ENCODE measurements around the gene NECAB3. TPM values are rescaled to one million over a fixed set of nuclear protein-coding genes. Genes with fewer than 3 reads are reported as not detected.
"Not testable (repeated sequence)": the region's sequence is repeated elsewhere in the genome, so short reads cannot be mapped to it uniquely, and the experiment has no call there.

Gene NECAB3
- total and polyA plus RNA-seq, 2 donors = 6.5 to 20.3 TPM

DNA sequence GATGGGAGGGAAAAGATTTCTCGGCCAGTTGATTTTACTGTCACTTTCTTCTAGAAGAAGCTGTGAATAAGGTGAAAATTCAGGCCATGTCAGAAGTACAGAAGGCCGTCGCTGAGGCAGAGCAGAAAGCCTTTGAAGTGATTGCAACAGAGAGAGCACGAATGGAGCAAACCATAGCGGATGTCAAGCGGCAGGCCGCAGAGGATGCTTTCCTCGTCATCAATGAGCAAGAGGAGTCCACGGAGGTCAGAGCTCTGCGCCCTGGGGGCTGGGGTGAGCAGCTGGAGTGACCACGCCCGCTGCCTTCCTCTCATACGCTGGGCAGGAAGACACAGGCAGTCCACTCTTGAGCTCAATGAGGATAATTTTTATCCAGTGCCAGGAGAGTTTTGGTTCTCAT is 33.9 kb downstream of the NECAB3 start:
- Histone ChIP-seq H3K4me3 (ENCODE audit: low read length in 2 of 2) (no peak overlapping the region), H3K27ac (ENCODE audit: low read depth in 1 of 2, low read length in 1 of 2) (no peak overlapping the region), H3K9me3 (ENCODE audit: control insufficient read depth in 2 of 2, insufficient read depth in 1 of 2, low read length in 1 of 2) (no peaks in the 10 kb centered on the region), H3K27me3 (ENCODE audit: control insufficient read depth in 2 of 2, insufficient read depth in 1 of 2, low read length in 1 of 2) (no peaks in the 10 kb centered on the region), H3K36me3 (ENCODE audit: control insufficient read depth in 2 of 2, insufficient read depth in 2 of 2, low read length in 1 of 2) (peaks cover 52 to 57% of the 10 kb centered on the region in 2 donors), H3K4me1 (ENCODE audit: control insufficient read depth in 2 of 2, insufficient read depth in 2 of 2, low read length in 2 of 2) (no peaks in the 10 kb centered on the region)
- DNase-seq (ENCODE audit: low read depth in 6 of 9, low spot score in 9 of 9) = no peak
- WGBS = 98% methylated on average over 13 of the region's 13 CpGs

- Histone ChIP-seq H3K27ac (ENCODE audit: low read depth in 1 of 2, low read length in 1 of 2) (no peak overlapping the region), H3K27me3 (ENCODE audit: control insufficient read depth in 2 of 2, insufficient read depth in 1 of 2, low read length in 1 of 2) (no peaks in the 10 kb centered on the region), H3K36me3 (ENCODE audit: control insufficient read depth in 2 of 2, insufficient read depth in 2 of 2, low read length in 1 of 2) (peaks cover 42 to 44% of the 10 kb centered on the region in 2 donors), H3K9me3 (ENCODE audit: control insufficient read depth in 2 of 2, insufficient read depth in 1 of 2, low read length in 1 of 2) (no peaks in the 10 kb centered on the region), H3K4me1 (ENCODE audit: control insufficient read depth in 2 of 2, insufficient read depth in 2 of 2, low read length in 2 of 2) (no peaks in the 10 kb centered on the region), H3K4me3 (ENCODE audit: low read length in 2 of 2) (no peak overlapping the region)
- DNase-seq (ENCODE audit: low read depth in 6 of 9, low spot score in 9 of 9) = no peak
- 93% methylated on average over 1 of the region's 1 CpG for WGBS
Observed at GRCh38 chr20:33636776-33637175, 37.5 kb downstream of the NECAB3 start.

DNA sequence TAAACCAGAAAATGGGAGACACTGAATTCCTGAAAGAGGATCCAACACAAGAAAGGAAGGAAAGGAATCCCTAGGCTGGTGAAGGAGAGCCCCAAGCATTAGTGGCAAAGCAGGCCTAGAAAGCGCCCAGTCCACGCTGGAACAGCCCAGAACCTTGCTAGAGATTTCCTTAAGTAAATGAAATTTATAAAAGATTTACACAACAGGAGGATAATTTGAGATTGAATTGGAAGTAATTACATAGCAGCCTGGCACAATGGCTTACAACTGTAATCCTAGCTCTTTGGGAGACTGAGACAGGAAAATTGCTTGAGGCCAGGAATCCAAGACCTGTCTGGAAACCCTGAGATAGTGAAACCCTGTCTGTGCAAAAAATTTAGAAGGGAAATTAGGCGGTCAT is 38.9 kb downstream of the NECAB3 start:
- Histone ChIP-seq H3K36me3 (ENCODE audit: control insufficient read depth in 2 of 2, insufficient read depth in 2 of 2, low read length in 1 of 2) (peaks cover 39 to 43% of the 10 kb centered on the region in 2 donors), H3K4me1 (ENCODE audit: control insufficient read depth in 2 of 2, insufficient read depth in 2 of 2, low read length in 2 of 2) (no peaks in the 10 kb centered on the region), H3K9me3 (ENCODE audit: control insufficient read depth in 2 of 2, insufficient read depth in 1 of 2, low read length in 1 of 2) (no peaks in the 10 kb centered on the region), H3K27me3 (ENCODE audit: control insufficient read depth in 2 of 2, insufficient read depth in 1 of 2, low read length in 1 of 2) (no peaks in the 10 kb centered on the region), H3K27ac (ENCODE audit: low read depth in 1 of 2, low read length in 1 of 2) (no peak overlapping the region), H3K4me3 (ENCODE audit: low read length in 2 of 2) (no peak overlapping the region)
- DNase-seq (ENCODE audit: low read depth in 6 of 9, low spot score in 9 of 9) = no peak
- 99% methylated on average over 3 of the region's 3 CpGs for WGBS

DNA sequence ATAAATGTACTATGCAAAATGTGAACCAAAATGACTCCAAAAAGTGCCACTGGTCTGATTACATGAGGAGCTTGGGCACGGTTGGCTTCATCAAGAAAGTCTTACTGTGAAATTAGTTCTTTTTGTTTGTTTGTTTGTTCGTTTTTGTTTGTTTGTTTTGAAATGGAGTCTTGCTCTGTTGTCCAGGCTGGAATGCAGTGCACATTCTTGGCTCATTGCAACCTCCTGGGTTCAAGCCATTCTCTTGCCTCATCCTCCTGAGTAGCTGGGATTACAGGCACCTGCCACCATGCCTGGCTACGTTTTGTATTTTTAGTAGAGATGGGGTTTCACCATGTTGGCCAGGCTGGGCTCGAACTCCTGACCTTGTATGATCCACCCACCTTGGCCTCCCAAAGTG is 42.3 kb downstream of the NECAB3 start:
- DNase-seq (ENCODE audit: low read depth in 6 of 9, low spot score in 9 of 9); H3K27me3 ChIP-seq (ENCODE audit: control insufficient read depth in 2 of 2, insufficient read depth in 1 of 2, low read length in 1 of 2); H3K4me1 ChIP-seq (ENCODE audit: control insufficient read depth in 2 of 2, insufficient read depth in 2 of 2, low read length in 2 of 2); H3K4me3 ChIP-seq (ENCODE audit: low read length in 2 of 2); H3K27ac ChIP-seq (ENCODE audit: low read depth in 1 of 2, low read length in 1 of 2); H3K9me3 ChIP-seq (ENCODE audit: control insufficient read depth in 2 of 2, insufficient read depth in 1 of 2, low read length in 1 of 2): not testable (repeated sequence)
- 99% methylated on average over 4 of the region's 4 CpGs for WGBS
- H3K36me3 ChIP-seq (ENCODE audit: control insufficient read depth in 2 of 2, insufficient read depth in 2 of 2, low read length in 1 of 2) = peaks cover 36 to 40% of the 10 kb centered on the region in 2 donors

- Histone ChIP-seq H3K4me1 (ENCODE audit: control insufficient read depth in 2 of 2, insufficient read depth in 2 of 2, low read length in 2 of 2) (no peaks in the 10 kb centered on the region), H3K36me3 (ENCODE audit: control insufficient read depth in 2 of 2, insufficient read depth in 2 of 2, low read length in 1 of 2) (peaks cover 32 to 40% of the 10 kb centered on the region in 2 donors), H3K4me3 (ENCODE audit: low read length in 2 of 2) (no peak overlapping the region), H3K9me3 (ENCODE audit: control insufficient read depth in 2 of 2, insufficient read depth in 1 of 2, low read length in 1 of 2) (no peaks in the 10 kb centered on the region), H3K27me3 (ENCODE audit: control insufficient read depth in 2 of 2, insufficient read depth in 1 of 2, low read length in 1 of 2) (no peaks in the 10 kb centered on the region), H3K27ac (ENCODE audit: low read depth in 1 of 2, low read length in 1 of 2) (no peak overlapping the region)
- no peak for DNase-seq (ENCODE audit: low read depth in 6 of 9, low spot score in 9 of 9)
- 98% methylated on average over 4 of the region's 4 CpGs for WGBS
Observed at GRCh38 chr20:33630507-33630906, 43.7 kb downstream of the NECAB3 start.

DNA sequence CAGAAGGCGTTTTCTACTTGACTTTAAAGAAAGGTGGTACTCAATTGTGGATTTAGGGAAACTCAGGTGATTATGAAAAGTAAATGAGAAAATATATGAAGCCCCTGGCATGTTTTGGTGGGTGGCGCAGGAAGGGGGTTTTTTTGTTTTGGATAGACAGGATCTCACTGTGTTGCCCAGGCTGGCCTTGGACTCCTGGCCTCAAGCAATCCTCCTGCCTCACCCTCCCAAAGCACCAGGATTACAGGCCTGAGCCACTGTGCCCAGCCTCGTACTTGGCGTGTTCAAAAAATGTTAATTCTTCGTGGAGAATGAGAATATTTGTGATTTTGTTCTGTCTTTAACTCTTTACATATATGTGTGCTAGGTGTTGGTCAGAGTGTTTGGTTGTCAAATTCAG is 44.2 kb downstream of the NECAB3 start:
- H3K9me3 ChIP-seq (ENCODE audit: control insufficient read depth in 2 of 2, insufficient read depth in 1 of 2, low read length in 1 of 2) = no peaks in the 10 kb centered on the region
- no peak for DNase-seq (ENCODE audit: low read depth in 6 of 9, low spot score in 9 of 9)
- no peak overlapping the region for H3K27ac ChIP-seq (ENCODE audit: low read depth in 1 of 2, low read length in 1 of 2)
- 98% methylated on average over 5 of the region's 5 CpGs for WGBS
- H3K36me3 ChIP-seq (ENCODE audit: control insufficient read depth in 2 of 2, insufficient read depth in 2 of 2, low read length in 1 of 2) = peaks cover 35 to 41% of the 10 kb centered on the region in 2 donors
- H3K4me3 ChIP-seq (ENCODE audit: low read length in 2 of 2) = no peak overlapping the region
- no peaks in the 10 kb centered on the region for H3K4me1 ChIP-seq (ENCODE audit: control insufficient read depth in 2 of 2, insufficient read depth in 2 of 2, low read length in 2 of 2)
- no peaks in the 10 kb centered on the region for H3K27me3 ChIP-seq (ENCODE audit: control insufficient read depth in 2 of 2, insufficient read depth in 1 of 2, low read length in 1 of 2)

GRCh38 chr20:33629533-33629932 is 44.7 kb downstream of the NECAB3 start:
- DNase-seq (ENCODE audit: low read depth in 6 of 9, low spot score in 9 of 9) = no peak
- Histone ChIP-seq H3K27ac (ENCODE audit: low read depth in 1 of 2, low read length in 1 of 2) (no peak overlapping the region), H3K4me1 (ENCODE audit: control insufficient read depth in 2 of 2, insufficient read depth in 2 of 2, low read length in 2 of 2) (no peaks in the 10 kb centered on the region), H3K27me3 (ENCODE audit: control insufficient read depth in 2 of 2, insufficient read depth in 1 of 2, low read length in 1 of 2) (no peaks in the 10 kb centered on the region), H3K9me3 (ENCODE audit: control insufficient read depth in 2 of 2, insufficient read depth in 1 of 2, low read length in 1 of 2) (no peaks in the 10 kb centered on the region), H3K4me3 (ENCODE audit: low read length in 2 of 2) (no peak overlapping the region), H3K36me3 (ENCODE audit: control insufficient read depth in 2 of 2, insufficient read depth in 2 of 2, low read length in 1 of 2) (peaks cover 38 to 45% of the 10 kb centered on the region in 2 donors)
- WGBS = 99% methylated on average over 10 of the region's 10 CpGs

DNA sequence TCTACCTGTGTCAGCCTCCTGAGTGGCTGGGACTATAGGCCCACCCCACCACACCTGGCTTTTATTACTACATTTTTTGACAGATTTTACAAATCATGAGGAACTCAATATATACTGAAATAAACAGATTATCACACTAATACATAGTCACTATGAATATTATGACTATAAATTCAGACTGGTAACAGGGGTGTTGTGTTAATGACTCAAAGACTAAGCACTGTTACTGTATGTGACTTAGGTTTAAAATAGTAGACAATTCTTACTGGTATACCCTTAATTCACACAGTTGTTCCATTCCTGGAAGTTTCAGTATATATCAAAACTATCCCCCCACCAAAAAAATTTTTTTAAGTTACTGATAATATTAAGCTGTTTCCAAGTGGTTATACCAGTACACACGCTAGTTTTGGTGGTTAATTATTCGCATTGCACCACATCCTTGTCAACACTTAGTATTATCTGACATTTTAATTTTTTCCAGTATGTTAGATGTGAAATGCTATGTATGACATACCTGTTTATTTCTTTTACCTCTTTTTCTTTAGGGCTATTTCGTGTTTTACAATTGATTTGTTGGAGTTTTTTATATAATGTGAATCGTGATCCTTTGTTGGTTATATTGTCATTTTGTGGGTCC is 46.5 kb downstream of the NECAB3 start:
- H3K9me3 ChIP-seq (ENCODE audit: control insufficient read depth in 2 of 2, insufficient read depth in 1 of 2, low read length in 1 of 2) = no peaks in the 10 kb centered on the region
- DNase-seq (ENCODE audit: low read depth in 6 of 9, low spot score in 9 of 9) = no peak
- no peak overlapping the region for H3K27ac ChIP-seq (ENCODE audit: low read depth in 1 of 2, low read length in 1 of 2)
- H3K4me1 ChIP-seq (ENCODE audit: control insufficient read depth in 2 of 2, insufficient read depth in 2 of 2, low read length in 2 of 2) = no peaks in the 10 kb centered on the region
- peaks cover 44 to 51% of the 10 kb centered on the region in 2 donors for H3K36me3 ChIP-seq (ENCODE audit: control insufficient read depth in 2 of 2, insufficient read depth in 2 of 2, low read length in 1 of 2)
- no peaks in the 10 kb centered on the region for H3K27me3 ChIP-seq (ENCODE audit: control insufficient read depth in 2 of 2, insufficient read depth in 1 of 2, low read length in 1 of 2)
- 100% methylated on average over 4 of the region's 4 CpGs for WGBS
- H3K4me3 ChIP-seq (ENCODE audit: low read length in 2 of 2) = no peak overlapping the region

DNA sequence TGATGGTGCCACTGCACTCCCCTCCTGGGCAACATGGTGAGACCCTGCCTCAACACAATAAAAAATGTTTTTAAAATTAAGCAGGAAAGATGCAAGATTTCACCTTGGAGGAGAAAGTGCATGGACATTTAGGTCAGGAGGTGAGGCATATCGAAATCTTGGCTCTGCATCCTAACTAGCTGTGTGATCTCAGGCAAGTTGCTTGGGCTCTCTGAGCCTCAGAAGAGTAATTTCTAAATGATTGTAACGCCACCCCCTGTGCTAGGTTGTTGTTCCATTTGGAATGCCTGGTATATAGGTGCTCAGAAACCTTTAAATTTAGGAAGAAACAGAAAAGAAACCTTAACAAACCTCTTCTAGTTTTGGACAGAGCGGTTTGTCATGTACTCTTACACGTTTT is 48.0 kb downstream of the NECAB3 start:
- Histone ChIP-seq H3K4me1 (ENCODE audit: control insufficient read depth in 2 of 2, insufficient read depth in 2 of 2, low read length in 2 of 2) (no peaks in the 10 kb centered on the region), H3K36me3 (ENCODE audit: control insufficient read depth in 2 of 2, insufficient read depth in 2 of 2, low read length in 1 of 2) (peaks cover 43 to 44% of the 10 kb centered on the region in 2 donors), H3K27ac (ENCODE audit: low read depth in 1 of 2, low read length in 1 of 2) (no peak overlapping the region), H3K4me3 (ENCODE audit: low read length in 2 of 2) (no peak overlapping the region), H3K27me3 (ENCODE audit: control insufficient read depth in 2 of 2, insufficient read depth in 1 of 2, low read length in 1 of 2) (no peaks in the 10 kb centered on the region), H3K9me3 (ENCODE audit: control insufficient read depth in 2 of 2, insufficient read depth in 1 of 2, low read length in 1 of 2) (no peaks in the 10 kb centered on the region)
- DNase-seq (ENCODE audit: low read depth in 6 of 9, low spot score in 9 of 9) = no peak
- WGBS = 99% methylated on average over 4 of the region's 4 CpGs
